Aorta (tissue), 5 donors: ENCODE results near the gene NTM. TPM values are rescaled to one million over a fixed set of nuclear protein-coding genes. Genes with fewer than 3 reads are reported as not detected.

Source experiments
- ATAC-seq: fragments of 200-7000 bp; cut with Tn5 transposase; one replicate; pipeline ENCODE4 v1.9.1; 2022; ENCODE audit warnings: moderate library complexity; ENCODE audit not compliant: low FRiP score
- DNase-seq, 2 donors: peaks; one replicate each; pipeline ENCODE4 v3.0.0-alpha.2; 2020
- H3K27ac ChIP-seq, 2 donors: one replicate each; pipeline ENCODE4 v1.5.1; 2013; ENCODE audit warnings: low read length in 2 of 2, mild to moderate bottlenecking in 2 of 2, moderate library complexity in 2 of 2, control low read depth in 1 of 2, inconsistent platforms in 1 of 2, low read depth in 1 of 2
- H3K27me3 ChIP-seq, 2 donors: one replicate each; pipeline ENCODE4 v1.6.1; 2013; ENCODE audit warnings: control low read depth in 1 of 2, low read length in 1 of 2, mild to moderate bottlenecking in 1 of 2, moderate library complexity in 1 of 2; ENCODE audit not compliant: insufficient read depth in 2 of 2, control insufficient read depth in 1 of 2
- H3K36me3 ChIP-seq, 2 donors: one replicate each; pipeline ENCODE4 v1.6.1; 2013; ENCODE audit warnings: control low read depth in 1 of 2, low read length in 1 of 2, mild to moderate bottlenecking in 1 of 2; ENCODE audit not compliant: insufficient read depth in 2 of 2, control insufficient read depth in 1 of 2
- H3K4me1 ChIP-seq, 2 donors: one replicate each; pipeline ENCODE4 v1.6.1; 2013; ENCODE audit warnings: low read length in 2 of 2, control low read depth in 1 of 2, mild to moderate bottlenecking in 1 of 2, moderate library complexity in 1 of 2; ENCODE audit not compliant: insufficient read depth in 2 of 2, control insufficient read depth in 1 of 2
- H3K4me3 ChIP-seq, 2 donors: one replicate each; pipeline ENCODE4 v1.5.1; 2013; ENCODE audit warnings: low read length in 2 of 2, control low read depth in 1 of 2, mild to moderate bottlenecking in 1 of 2
- H3K9me3 ChIP-seq: one replicate; pipeline ENCODE4 v1.6.1; 2013; ENCODE audit warnings: mild to moderate bottlenecking, low read length; ENCODE audit not compliant: control insufficient read depth
- WGBS, 2 donors: extraction: QIAGEN DNeasy Blood & Tissue Kit; methylation state at CpG; one replicate each; pipeline ENCODE4 v1.1.7; 2013; 5-methylcytosine and 5-hydroxymethylcytosine counted together
- intact Hi-C, 2 donors: fragments of 100-400 bp; cut with DNase I; formaldehyde crosslinking; loops; one replicate each; pipeline versions ENCODE4 v1.14.2 to v1.15.0; 2022
- polyA plus RNA-seq, 2 donors: library from polyadenylated mRNA; stranded (reverse); fragments of 200-250 nt; gene quantifications; one replicate each; pipeline ENCODE4 v1.2.3, GENCODE V29; 2013
- total RNA-seq, 2 donors: library from RNA; stranded (reverse); fragmentation: NEBNext Ultra II Directional; extraction: Animal tissue kit (Norgen Biotek cat#: 25700); gene quantifications; one replicate each; pipeline ENCODE4 v1.2.1, GENCODE V29; 2021
- donor health status: healthy with polysubstance abuse.
- donor health status: Bipolar disorder and iron deficiency.
- donor health status: DM: no; HTN: no; CAD: no.
- donor health status: DM: no; HTN: no; CAD: no.
- donor health status: DM: yes; HTN: yes; CAD: no.

Gene NTM
- total and polyA plus RNA-seq, 4 donors, result 0.28 to 5.3 (median 1.9) TPM; not detected in 1

DNA sequence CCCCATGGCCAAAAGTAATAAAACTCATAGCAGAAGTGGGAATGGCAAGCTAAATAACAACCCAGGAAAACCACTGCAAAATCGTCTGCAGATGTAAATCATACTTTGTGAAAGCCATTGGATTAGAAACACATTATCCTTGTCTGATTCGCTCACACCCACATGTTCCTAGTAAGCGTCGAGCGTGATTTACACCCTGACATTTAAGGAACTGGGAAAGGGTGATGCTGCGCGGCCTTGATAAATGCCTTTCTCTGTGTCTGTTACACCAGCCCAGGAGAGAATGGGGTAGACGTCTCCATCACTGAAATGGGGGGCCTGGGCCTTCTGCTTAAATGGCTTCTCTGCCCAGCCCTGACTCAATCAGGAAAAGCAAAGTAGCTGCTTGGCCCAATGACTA is 162.7 kb downstream of the NTM start:
- ATAC-seq (no peak), DNase-seq (no peak)
- WGBS, 2 donors, result 50 to 68% methylated on average over 8 of the region's 8 CpGs
- Histone ChIP-seq H3K9me3 (no peaks in the 10 kb centered on the region), H3K4me1 (no peaks in the 10 kb centered on the region), H3K36me3 (no peaks in the 10 kb centered on the region), H3K4me3 (no peak overlapping the region), H3K27me3 (no peaks in the 10 kb centered on the region), H3K27ac (no peak overlapping the region)
- intact Hi-C loops, result no loop called here

GRCh38 chr11:131533998-131534397 is 163.6 kb downstream of the NTM start:
- DNase-seq (no peak), ATAC-seq (no peak)
- WGBS, 2 donors, result 66% methylated on average over 6 of the region's 6 CpGs
- Histone ChIP-seq H3K27me3 (no peaks in the 10 kb centered on the region), H3K36me3 (no peaks in the 10 kb centered on the region), H3K4me3 (no peak overlapping the region), H3K9me3 (no peaks in the 10 kb centered on the region), H3K4me1 (no peaks in the 10 kb centered on the region), H3K27ac (no peak overlapping the region)
- intact Hi-C loops, result no loop called here

DNA sequence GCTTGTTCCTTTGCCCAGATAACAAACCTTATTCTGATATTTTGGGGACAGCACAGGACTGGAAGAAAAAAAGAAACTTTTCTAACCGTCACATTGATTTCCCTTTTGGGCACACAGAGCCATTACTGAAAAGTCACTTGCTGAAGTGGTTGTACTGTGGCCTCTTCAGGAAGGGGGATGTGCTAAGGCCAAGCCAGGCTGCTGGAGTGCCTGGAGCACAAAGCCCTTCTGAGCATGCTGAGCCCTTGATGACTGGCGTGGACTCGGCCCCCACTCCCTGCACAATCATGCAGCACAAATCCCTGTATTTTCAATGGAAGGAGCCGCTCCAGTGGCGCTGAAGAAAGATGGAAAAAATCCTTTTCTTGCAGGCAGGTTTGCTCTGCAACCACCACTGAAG is 164.2 kb downstream of the NTM start:
- H3K4me3 ChIP-seq, result no peak overlapping the region
- WGBS, 2 donors, result 79 to 84% methylated on average over 5 of the region's 5 CpGs
- DNase-seq, result no peak

GRCh38 chr11:131536159-131536558 is 165.7 kb downstream of the NTM start:
- intact Hi-C loops, result no loop called here
- DNase-seq (no peak), ATAC-seq (no peak)
- no peaks in the 10 kb centered on the region for H3K27me3 ChIP-seq
- no peak overlapping the region for H3K4me3 ChIP-seq
- no peak overlapping the region for H3K27ac ChIP-seq
- no peaks in the 10 kb centered on the region for H3K36me3 ChIP-seq
- peaks cover 1% of the 10 kb centered on the region for H3K9me3 ChIP-seq
- no peaks in the 10 kb centered on the region for H3K4me1 ChIP-seq
- 92 to 94% methylated on average over 2 of the region's 2 CpGs for whole genome bisulfite sequencing, 2 donors

More for the DNA sequence above, 164.2 kb downstream of the NTM start:
- H3K27ac ChIP-seq, result no peak overlapping the region
- no peak for ATAC-seq
- no peaks in the 10 kb centered on the region for H3K4me1 ChIP-seq
- no peaks in the 10 kb centered on the region for H3K27me3 ChIP-seq
- no peaks in the 10 kb centered on the region for H3K36me3 ChIP-seq
- intact Hi-C loops, result no loop called here
- no peaks in the 10 kb centered on the region for H3K9me3 ChIP-seq

DNA sequence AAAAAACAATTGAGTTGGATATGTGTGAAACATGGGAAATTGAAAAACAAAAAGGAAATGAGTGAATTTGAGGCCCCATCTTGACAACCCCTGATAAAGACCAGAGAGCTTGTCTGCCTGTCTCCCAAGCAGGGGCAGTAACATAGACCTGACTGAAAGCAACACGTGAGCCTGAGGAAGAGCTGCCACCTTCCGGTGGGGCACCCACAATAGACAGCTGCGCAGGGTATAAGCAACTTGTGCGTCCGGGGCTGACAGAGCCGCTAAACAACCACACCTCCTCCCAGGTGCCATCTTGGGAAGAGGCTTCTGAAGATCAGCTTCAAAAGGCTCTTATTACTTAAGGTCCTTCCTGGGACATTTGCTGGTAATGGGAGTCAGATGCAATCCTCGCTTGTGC is 166.8 kb downstream of the NTM start:
- no peak for ATAC-seq
- Histone ChIP-seq H3K4me3 (no peak overlapping the region), H3K27ac (no peak overlapping the region), H3K36me3 (no peaks in the 10 kb centered on the region), H3K27me3 (no peaks in the 10 kb centered on the region), H3K9me3 (peaks cover 1% of the 10 kb centered on the region), H3K4me1 (no peaks in the 10 kb centered on the region)
- no peak for DNase-seq
- WGBS, 2 donors, result 80 to 90% methylated on average over 7 of the region's 7 CpGs
- intact Hi-C loops, result no loop called here

DNA sequence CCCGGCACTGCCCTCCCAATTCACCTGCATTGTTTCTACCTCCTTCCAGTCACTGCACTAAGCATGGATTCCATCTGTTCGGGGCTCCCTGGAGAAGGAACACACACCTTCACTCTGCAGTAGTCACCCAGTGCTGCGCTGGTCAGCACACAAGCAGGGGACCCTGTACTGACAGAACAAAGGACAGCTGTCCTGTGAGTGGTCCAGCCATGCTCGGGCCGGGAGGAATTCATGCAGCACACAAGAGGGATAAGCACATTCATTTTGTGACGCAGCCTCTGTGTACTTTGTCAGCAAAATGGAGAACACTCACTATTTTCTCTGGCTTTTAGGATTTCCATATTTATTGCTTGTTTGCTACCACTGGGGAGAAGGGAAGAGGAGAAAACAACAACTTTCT is 167.3 kb downstream of the NTM start:
- intact Hi-C loops, result no loop called here
- DNase-seq (no peak), ATAC-seq (no peak)
- Histone ChIP-seq H3K27ac (no peak overlapping the region), H3K27me3 (no peaks in the 10 kb centered on the region), H3K4me3 (no peak overlapping the region), H3K4me1 (no peaks in the 10 kb centered on the region), H3K36me3 (no peaks in the 10 kb centered on the region), H3K9me3 (peaks cover 1% of the 10 kb centered on the region)
- WGBS, 2 donors, result 21% methylated on average over 6 of the region's 6 CpGs

GRCh38 chr11:131538322-131538721 is 167.9 kb downstream of the NTM start:
- no peaks in the 10 kb centered on the region for H3K4me1 ChIP-seq
- intact Hi-C loops, result no loop called here
- ATAC-seq, result no peak
- H3K36me3 ChIP-seq, result no peaks in the 10 kb centered on the region
- peaks cover 1% of the 10 kb centered on the region for H3K9me3 ChIP-seq
- no peak overlapping the region for H3K4me3 ChIP-seq
- no peak for DNase-seq
- 43 to 48% methylated on average over 6 of the region's 6 CpGs for WGBS, 2 donors
- H3K27me3 ChIP-seq, result no peaks in the 10 kb centered on the region
- H3K27ac ChIP-seq, result no peak overlapping the region

DNA sequence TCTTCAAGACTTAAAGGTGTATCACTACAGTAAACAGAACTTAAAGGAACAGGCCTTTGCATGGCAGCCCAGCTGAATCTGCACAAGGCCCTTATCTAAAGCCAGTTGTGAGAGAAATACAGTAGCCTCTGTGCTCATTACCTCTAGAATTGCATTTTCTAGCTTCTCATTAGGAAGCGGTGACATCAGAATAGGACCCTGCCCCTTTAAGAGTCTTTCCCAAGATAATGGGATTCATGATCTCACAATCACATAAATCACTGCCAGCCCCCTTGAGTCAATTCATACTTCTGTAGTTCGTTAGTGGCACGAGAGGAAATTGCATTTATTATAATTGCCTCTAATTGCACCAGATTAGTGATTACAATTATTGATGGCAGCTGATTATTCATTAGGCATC is 170.3 kb downstream of the NTM start:
- no peak overlapping the region for H3K27ac ChIP-seq
- no peak for DNase-seq
- ATAC-seq, result no peak
- WGBS, 2 donors, result 83 to 87% methylated on average over 3 of the region's 3 CpGs
- H3K36me3 ChIP-seq, result no peaks in the 10 kb centered on the region
- no peak overlapping the region for H3K4me3 ChIP-seq
- H3K4me1 ChIP-seq, result no peaks in the 10 kb centered on the region
- no peaks in the 10 kb centered on the region for H3K27me3 ChIP-seq
- intact Hi-C loops, result no loop called here
- peaks cover 1% of the 10 kb centered on the region for H3K9me3 ChIP-seq

- Histone ChIP-seq H3K9me3 (peaks cover 1% of the 10 kb centered on the region), H3K4me1 (peaks cover 0 to 4% of the 10 kb centered on the region in 2 donors), H3K36me3 (no peaks in the 10 kb centered on the region), H3K27me3 (no peaks in the 10 kb centered on the region), H3K27ac (no peak overlapping the region), H3K4me3 (no peak overlapping the region)
- 72 to 82% methylated on average over 8 of the region's 8 CpGs for WGBS, 2 donors
- DNase-seq (no peak), ATAC-seq (no peak)
- intact Hi-C loops, result no loop called here
Measured at GRCh38 chr11:131543389-131544025, 173.1 kb downstream of the NTM start.
